ENCODE results near the gene ACP7.
A peak's percentile ranks its signal among the peaks of the same experiment; 100 is the strongest.

The ACP7 gene, protein sequence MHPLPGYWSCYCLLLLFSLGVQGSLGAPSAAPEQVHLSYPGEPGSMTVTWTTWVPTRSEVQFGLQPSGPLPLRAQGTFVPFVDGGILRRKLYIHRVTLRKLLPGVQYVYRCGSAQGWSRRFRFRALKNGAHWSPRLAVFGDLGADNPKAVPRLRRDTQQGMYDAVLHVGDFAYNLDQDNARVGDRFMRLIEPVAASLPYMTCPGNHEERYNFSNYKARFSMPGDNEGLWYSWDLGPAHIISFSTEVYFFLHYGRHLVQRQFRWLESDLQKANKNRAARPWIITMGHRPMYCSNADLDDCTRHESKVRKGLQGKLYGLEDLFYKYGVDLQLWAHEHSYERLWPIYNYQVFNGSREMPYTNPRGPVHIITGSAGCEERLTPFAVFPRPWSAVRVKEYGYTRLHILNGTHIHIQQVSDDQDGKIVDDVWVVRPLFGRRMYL

DNA sequence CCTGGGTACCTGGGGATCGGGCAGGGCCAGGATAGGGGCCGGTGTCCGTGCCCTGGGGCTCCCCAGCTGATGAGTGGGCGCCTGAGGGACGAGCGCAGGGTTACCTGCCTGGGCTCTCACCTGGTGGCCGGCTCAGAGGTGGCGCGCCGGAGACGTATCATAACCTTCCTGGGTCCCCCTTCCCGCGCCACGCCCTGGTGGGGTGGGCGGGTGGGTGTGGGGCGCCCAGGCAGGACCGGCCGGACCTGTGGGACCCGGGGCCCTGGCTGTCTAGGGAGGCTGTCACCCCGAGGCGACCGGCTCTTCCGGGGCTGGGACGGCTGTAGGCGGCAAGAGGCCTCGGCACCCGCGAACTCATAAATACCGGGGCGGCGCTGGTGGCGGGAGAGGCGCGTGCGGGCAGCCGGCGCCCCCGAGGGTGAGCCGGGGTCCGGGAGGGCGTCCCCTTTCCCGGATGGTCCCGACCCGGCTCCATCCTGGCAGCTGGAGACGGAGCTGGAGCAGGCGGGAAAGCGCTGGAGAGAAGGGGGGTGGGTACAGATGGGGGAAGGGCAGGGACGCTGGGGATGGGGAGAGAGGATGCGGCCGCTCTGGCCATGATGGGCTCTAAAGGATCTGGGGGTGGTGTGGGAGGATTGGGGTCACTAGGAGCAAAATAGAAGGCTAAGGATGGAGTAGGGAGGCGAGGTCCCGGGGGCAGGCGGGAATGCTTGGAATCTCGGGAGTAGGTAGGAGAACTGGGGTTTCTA is at the start of gene ACP7:
Gene ACP7 (plus strand): TSS at position 386 of the 749 bp plus-strand sequence. CDS start 902 bp downstream, outside the sequence.
- Histone ChIP-seq H3K4me1 (ENCODE audit: insufficient read depth, low read length) (no peaks in the 10 kb centered on the region), H3K36me3 (ENCODE audit: insufficient read depth, low read length) (no peaks in the 10 kb centered on the region), H3K9ac (ENCODE audit: low read depth, low read length) (peak within 1 kb of the TSS; percentile 79), H3K9me3 (ENCODE audit: control insufficient read depth, insufficient read depth, low read length) (no peaks in the 10 kb centered on the region)

DNA sequence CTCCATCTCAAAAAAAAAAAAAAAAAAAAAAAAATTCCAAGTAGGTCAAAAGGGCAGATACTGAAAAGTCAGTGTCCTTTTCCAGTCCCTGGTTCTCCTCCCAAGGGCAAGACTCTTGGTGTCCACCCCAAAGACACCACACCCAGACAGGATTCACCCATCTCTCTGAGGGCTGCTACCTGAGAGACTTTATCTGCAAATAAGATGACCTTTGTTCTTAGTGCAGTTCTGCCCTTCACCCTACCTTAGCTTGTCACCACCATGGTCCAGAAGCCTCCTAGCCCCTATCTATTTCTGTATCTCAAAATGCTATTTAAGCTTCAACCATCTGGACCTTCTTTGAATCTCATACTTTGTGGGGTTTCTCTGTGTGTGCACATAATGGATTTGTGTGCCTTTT is 47.6 kb upstream of the ACP7 start:
- Histone ChIP-seq H3K36me3 (ENCODE audit: insufficient read depth, low read length) (no peaks in the 10 kb centered on the region), H3K9ac (ENCODE audit: low read depth, low read length) (no peak overlapping the region), H3K9me3 (ENCODE audit: control insufficient read depth, insufficient read depth, low read length) (no peaks in the 10 kb centered on the region), H3K4me1 (ENCODE audit: insufficient read depth, low read length) (no peaks in the 10 kb centered on the region)

DNA sequence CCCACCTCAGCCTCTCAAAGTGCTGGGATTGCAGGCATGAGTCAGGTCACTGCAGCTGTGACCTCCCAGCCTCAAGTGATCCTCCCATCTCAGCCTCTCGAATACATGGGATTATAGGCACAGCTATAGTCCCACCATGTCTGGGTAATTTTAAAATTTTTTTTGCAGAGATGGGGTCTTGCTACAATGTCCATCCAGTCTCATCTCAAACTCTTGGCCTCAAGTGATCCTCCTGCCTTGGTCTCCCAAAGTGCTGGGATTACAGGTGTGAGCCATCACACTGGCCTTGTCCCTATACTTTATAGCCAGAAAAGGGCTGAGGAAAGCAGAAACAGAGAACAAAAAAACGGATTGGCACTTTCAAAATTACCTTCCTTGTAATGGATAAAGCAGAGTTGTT is 47.0 kb upstream of the ACP7 start:
- no peaks in the 10 kb centered on the region for H3K4me1 ChIP-seq (ENCODE audit: insufficient read depth, low read length)
- H3K9ac ChIP-seq (ENCODE audit: low read depth, low read length), result no peak overlapping the region
- H3K9me3 ChIP-seq (ENCODE audit: control insufficient read depth, insufficient read depth, low read length), result no peaks in the 10 kb centered on the region
- H3K36me3 ChIP-seq (ENCODE audit: insufficient read depth, low read length), result no peaks in the 10 kb centered on the region

DNA sequence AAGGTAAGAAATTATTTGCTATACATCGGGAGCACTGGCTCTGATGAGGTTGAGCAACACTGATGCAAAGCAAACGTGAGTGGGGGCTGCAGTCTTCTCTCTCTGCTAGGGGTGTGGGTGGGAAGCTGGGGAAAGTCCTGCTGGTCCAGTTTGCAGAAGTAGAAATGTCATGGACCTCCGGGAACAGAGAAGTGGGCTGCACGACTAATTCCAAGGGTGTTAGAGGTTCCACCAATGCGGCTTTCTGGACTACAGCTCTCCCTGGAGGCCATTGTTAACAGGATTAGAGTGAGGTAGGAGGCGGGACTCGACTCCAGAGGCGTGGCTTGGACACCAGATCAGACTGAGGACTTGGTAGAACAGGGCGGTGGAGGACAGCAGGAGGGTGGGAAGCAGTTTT is 46.1 kb upstream of the ACP7 start:
- Histone ChIP-seq H3K9ac (ENCODE audit: low read depth, low read length) (no peak overlapping the region), H3K36me3 (ENCODE audit: insufficient read depth, low read length) (no peaks in the 10 kb centered on the region), H3K9me3 (ENCODE audit: control insufficient read depth, insufficient read depth, low read length) (no peaks in the 10 kb centered on the region), H3K4me1 (ENCODE audit: insufficient read depth, low read length) (no peaks in the 10 kb centered on the region)

DNA sequence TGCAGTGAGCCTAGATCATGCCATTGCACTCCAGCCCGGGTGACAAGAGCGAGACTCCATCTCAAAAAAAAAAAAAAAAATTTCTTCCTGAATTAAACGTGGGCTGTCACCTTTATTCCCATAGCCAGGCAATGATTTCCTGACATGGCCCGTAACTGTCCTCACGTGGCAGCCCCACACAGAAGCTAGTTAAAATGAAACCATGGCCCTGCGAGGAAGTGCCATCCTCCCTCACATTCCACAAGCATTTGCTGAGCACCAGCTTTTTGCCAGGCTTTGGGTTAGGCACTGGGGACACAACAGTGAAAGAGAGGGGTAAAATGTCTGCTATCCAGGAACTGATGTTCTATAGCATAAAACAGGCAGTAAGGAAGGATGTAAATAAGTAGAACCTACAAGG is 38.7 kb upstream of the ACP7 start:
- Histone ChIP-seq H3K9ac (ENCODE audit: low read depth, low read length) (no peak overlapping the region), H3K4me1 (ENCODE audit: insufficient read depth, low read length) (no peaks in the 10 kb centered on the region), H3K9me3 (ENCODE audit: control insufficient read depth, insufficient read depth, low read length) (peaks cover 7% of the 10 kb centered on the region; the same call in 1 of the 2 replicates), H3K36me3 (ENCODE audit: insufficient read depth, low read length) (no peaks in the 10 kb centered on the region)

DNA sequence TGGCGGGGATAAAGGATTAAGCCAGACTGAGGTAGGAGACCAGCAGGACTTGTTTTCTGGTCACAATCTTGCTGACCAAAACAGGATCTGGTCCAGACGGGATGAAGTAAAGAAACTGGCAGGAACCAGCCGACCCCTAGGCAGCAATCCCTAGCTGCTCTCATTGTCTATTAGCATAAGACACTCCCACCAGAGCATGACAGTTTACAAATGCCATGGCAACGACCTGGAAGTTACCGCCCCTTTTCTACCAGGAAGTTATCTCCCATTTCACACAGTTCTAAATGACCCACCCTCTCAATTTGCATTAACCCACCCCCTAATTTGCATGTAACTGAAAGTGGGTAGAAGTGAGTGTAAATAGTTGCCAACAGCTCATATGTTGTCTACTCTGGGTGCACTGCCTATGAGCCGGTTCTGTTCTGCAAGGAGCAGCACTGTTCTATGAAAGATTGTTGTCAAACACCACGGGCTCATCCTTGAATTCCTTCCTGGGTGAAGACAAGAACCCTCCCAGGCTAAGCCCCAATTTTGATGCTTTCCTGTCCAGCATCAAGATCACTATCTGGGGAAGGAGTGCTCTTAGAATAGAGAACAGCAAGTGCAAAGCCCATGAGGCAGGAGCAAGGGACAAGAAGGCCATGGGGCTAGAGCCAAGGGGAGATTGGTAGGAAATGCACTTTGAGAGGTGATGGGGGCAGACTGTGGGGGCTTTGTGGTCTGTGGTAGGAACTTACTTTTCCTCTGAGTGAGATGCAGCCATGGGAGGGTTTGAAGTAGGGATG is 37.9 kb upstream of the ACP7 start:
- Histone ChIP-seq H3K9me3 (ENCODE audit: control insufficient read depth, insufficient read depth, low read length) (peaks cover 7% of the 10 kb centered on the region; the same call in 1 of the 2 replicates), H3K4me1 (ENCODE audit: insufficient read depth, low read length) (no peaks in the 10 kb centered on the region), H3K9ac (ENCODE audit: low read depth, low read length) (no peak overlapping the region), H3K36me3 (ENCODE audit: insufficient read depth, low read length) (no peaks in the 10 kb centered on the region)

DNA sequence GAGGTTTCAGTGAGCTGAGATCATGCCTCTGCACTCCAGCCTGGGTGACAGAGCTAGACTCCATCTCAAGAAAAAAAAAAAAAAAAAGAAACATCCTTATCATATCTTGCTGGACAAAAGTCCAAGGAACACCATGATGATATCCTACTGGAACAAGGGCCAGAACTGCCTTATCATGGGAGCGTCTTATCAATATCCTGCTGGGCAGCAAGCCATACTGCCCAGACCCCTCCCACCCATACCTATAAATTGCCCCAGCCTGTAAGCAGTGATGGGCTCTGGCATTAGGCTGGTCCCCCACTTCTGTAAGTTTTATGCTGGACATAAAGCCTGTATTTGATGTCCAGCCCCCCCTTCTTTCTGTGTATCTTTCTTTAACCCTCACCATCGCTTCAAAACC is 37.1 kb upstream of the ACP7 start:
- Histone ChIP-seq H3K9ac (ENCODE audit: low read depth, low read length) (no peak overlapping the region), H3K9me3 (ENCODE audit: control insufficient read depth, insufficient read depth, low read length) (peaks cover 7% of the 10 kb centered on the region; the same call in 1 of the 2 replicates), H3K36me3 (ENCODE audit: insufficient read depth, low read length) (no peaks in the 10 kb centered on the region), H3K4me1 (ENCODE audit: insufficient read depth, low read length) (no peaks in the 10 kb centered on the region)

DNA sequence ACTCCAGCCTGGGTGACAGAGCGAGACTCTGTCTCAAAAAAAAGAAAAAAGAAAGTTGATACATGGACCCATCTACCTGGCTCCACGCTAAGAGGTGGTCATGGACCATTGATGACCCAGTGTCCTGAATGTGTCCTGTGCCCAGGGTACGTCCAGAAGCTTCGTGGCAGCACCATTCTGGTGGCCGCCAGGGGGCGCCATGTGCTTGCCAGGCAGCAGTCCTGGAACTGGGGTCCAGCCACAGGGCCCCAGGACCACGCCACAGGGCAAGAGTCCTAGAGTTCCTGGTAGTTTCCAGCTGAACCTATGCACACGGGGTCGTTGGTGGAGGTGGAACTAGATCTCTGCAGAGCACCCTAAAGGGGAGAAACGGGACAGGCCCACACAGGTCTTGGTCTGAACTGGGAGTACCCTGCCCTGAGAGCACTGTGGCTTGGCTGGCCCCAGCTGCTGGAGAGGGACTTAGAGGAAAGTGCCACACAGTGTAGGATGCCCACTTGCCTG is 31.9 kb upstream of the ACP7 start:
- no peaks in the 10 kb centered on the region for H3K36me3 ChIP-seq (ENCODE audit: insufficient read depth, low read length)

DNA sequence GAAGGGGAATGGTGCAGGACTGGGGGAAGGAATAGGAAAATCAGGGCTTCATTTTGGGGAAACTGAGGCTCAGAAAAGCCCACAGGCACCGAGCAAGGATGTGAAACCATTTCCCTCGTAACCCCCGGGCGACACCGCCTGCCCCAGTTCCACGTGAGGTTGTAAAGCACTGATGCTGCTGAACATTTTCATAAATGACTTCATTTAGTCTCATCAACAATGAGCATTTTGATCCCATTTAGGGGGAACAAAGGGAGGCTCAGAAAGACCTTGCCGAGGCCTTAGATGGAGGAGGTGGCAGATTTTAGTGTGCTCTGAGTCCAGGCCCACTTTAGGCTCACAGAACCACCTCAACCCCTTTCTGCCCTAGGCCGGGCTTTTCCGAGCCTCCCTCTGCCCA is 31.3 kb upstream of the ACP7 start:
- Histone ChIP-seq H3K4me1 (ENCODE audit: insufficient read depth, low read length) (no peaks in the 10 kb centered on the region), H3K9ac (ENCODE audit: low read depth, low read length) (no peak overlapping the region), H3K36me3 (ENCODE audit: insufficient read depth, low read length) (no peaks in the 10 kb centered on the region), H3K9me3 (ENCODE audit: control insufficient read depth, insufficient read depth, low read length) (no peaks in the 10 kb centered on the region)

More for the DNA sequence above, 31.9 kb upstream of the ACP7 start:
- Histone ChIP-seq H3K9ac (ENCODE audit: low read depth, low read length) (no peak overlapping the region), H3K9me3 (ENCODE audit: control insufficient read depth, insufficient read depth, low read length) (no peaks in the 10 kb centered on the region), H3K4me1 (ENCODE audit: insufficient read depth, low read length) (no peaks in the 10 kb centered on the region)

DNA sequence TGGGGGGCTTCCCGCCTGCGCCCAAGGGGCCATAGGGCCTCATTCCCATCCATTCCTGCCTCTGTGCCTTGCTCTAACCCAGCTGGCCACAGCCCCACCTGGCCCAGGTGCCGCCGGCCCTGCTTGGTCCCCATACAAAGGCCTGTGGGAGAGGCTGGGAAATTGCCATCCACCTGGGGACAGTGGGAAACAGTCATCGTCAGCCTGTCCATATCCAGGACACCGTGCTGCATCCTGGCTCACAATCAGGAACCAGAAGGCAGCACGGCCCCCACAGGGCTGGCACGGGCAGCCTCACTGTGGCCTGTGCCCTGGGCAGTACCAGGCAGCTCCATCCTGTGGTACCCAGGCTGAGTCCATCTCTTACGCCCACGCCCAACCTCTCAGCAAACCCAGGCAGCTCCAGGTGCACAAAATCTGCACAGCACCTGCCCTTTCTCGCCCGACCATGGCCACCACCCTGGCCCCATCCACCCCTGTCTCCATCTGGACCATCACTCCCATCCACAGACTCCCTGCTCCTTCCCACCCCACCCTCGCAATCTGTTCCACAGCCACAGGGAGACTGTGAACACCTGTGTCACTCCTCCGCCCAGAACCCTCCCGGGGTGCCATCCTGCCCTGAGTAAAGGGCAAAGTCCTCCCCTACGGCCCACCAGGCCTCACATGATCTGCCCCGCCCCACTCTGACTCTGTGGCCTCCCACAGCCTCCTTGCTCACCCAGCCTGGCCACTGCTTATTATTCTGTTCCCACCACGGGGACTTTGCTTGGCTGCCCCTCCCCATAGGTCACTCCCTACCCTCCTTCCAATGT is 30.7 kb upstream of the ACP7 start:
- Histone ChIP-seq H3K9ac (ENCODE audit: low read depth, low read length) (no peak overlapping the region), H3K36me3 (ENCODE audit: insufficient read depth, low read length) (no peaks in the 10 kb centered on the region), H3K9me3 (ENCODE audit: control insufficient read depth, insufficient read depth, low read length) (no peaks in the 10 kb centered on the region), H3K4me1 (ENCODE audit: insufficient read depth, low read length) (no peaks in the 10 kb centered on the region)

DNA sequence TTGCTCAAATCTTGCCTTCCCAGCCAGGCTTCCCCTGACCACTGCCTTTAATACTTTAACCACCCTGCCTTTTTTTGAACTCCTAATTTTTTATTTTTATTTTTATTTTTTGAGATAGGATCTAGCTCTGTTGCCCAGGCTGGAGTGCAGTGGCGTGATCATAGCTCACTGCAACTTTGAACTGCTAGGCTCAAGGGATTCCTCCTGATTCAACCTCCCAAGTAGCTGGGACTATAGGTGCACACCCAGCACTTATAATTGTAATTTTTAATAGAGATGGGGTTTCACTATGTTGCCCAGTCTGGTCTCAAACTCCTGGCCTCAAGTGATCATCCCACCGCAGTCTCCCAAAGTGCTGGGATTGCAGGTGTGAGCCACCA is 30.1 kb upstream of the ACP7 start:
- no peak overlapping the region for H3K9ac ChIP-seq (ENCODE audit: low read depth, low read length)
- no peaks in the 10 kb centered on the region for H3K4me1 ChIP-seq (ENCODE audit: insufficient read depth, low read length)
- no peaks in the 10 kb centered on the region for H3K36me3 ChIP-seq (ENCODE audit: insufficient read depth, low read length)
- H3K9me3 ChIP-seq (ENCODE audit: control insufficient read depth, insufficient read depth, low read length), result no peaks in the 10 kb centered on the region

DNA sequence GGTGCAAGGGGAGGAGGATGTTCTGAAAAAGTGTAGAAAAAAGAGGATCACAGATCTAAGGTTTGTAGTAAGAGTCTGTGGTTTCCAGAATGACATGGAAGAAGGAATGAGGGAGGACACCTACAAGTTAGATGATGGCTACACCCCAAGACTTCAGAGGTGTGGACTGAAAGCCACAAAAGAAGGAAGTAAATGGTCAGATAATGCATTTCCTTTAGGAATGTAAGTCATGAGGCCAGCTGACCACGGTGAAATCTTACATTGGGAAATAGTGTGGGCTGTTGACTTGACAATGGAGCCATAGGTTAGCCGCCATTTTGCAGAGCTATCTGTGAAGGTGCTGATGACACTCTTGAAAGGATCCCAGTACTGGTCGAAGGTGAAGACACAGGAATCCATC is 26.6 kb upstream of the ACP7 start:
- H3K4me1 ChIP-seq (ENCODE audit: insufficient read depth, low read length), result no peaks in the 10 kb centered on the region
- no peaks in the 10 kb centered on the region for H3K9me3 ChIP-seq (ENCODE audit: control insufficient read depth, insufficient read depth, low read length)
- no peaks in the 10 kb centered on the region for H3K36me3 ChIP-seq (ENCODE audit: insufficient read depth, low read length)
- no peak overlapping the region for H3K9ac ChIP-seq (ENCODE audit: low read depth, low read length)

DNA sequence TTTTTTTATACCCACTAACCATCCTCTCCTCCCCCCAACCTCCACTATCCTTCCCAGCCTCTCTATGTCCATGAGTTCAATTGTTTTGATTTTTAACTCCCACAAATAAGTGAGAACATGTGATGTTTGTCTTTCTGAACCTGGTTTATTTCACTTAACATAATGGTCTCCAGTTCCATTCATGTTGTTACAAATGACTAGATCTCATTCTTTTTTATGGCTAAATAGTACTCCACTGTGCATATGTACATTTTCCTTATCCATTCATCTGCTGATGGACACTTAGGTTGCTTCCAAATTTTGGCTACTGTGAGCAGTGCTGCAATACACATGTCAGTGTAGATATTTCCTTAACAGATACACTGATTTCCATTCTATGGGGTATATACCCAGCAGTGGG is 24.9 kb upstream of the ACP7 start:
- H3K9me3 ChIP-seq (ENCODE audit: control insufficient read depth, insufficient read depth, low read length), result no peaks in the 10 kb centered on the region
- no peak overlapping the region for H3K9ac ChIP-seq (ENCODE audit: low read depth, low read length)
- H3K36me3 ChIP-seq (ENCODE audit: insufficient read depth, low read length), result no peaks in the 10 kb centered on the region
- H3K4me1 ChIP-seq (ENCODE audit: insufficient read depth, low read length), result no peaks in the 10 kb centered on the region

DNA sequence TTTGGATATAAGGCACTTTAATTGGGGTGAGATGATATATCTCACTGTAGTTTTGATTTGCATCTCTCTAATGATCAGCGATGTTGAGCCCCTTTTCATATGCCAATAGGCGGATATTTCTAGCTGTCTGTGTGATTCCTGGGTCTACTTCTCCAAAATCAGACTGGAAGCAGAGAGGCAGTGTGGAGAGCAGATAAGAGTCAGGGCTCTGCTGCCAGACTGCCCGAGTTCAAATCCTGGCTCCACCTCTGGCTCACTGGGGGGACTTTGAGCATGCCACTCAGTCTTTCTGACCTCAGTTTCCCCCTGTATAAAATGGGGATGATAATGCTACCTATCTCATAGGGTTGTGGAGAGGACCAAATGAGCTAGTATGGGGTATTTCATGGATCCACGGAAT is 24.0 kb upstream of the ACP7 start:
- Histone ChIP-seq H3K9me3 (ENCODE audit: control insufficient read depth, insufficient read depth, low read length) (no peaks in the 10 kb centered on the region), H3K36me3 (ENCODE audit: insufficient read depth, low read length) (no peaks in the 10 kb centered on the region), H3K4me1 (ENCODE audit: insufficient read depth, low read length) (no peaks in the 10 kb centered on the region), H3K9ac (ENCODE audit: low read depth, low read length) (no peak overlapping the region)
